Measurements from ENCODE around the gene EVI5. TPM values are rescaled to one million over a fixed set of nuclear protein-coding genes. Genes with fewer than 3 reads are reported as not detected.

The EVI5 gene
- total RNA-seq, 1 experiment from 2014 or later: 23.2 TPM

DNA sequence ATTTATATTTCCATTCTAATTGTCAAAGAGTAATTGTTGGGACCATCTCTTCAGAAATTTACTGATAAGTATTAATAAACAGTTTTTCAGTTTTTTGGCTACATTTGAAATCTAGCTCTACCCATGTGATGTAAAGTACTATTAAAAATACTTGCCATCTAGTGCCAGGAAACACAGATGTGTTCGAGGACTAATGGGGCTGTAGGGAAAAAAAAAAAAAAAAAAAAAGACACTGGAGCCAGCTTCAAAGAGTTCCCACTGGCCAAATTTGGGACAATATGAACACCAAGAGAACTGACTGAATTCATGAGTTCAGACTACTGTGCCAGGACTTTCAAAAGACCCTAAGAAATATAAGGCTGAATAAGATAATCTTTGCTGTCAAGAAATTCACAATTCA is 233.0 kb downstream of the EVI5 start:
- POLR2A ChIA-PET: interaction anchor here (0.8 to 1.1 kb wide), 3 partner anchors 11 to 30 kb away, joined by 3 to 5 read pairs (median 3); no protein-coding TSS in a partner anchor
- H3K4me3 Mint-ChIP-seq (ENCODE audit: unreplicated experiment): no peak overlapping the region
- TF ChIP-seq, protein P1, sequence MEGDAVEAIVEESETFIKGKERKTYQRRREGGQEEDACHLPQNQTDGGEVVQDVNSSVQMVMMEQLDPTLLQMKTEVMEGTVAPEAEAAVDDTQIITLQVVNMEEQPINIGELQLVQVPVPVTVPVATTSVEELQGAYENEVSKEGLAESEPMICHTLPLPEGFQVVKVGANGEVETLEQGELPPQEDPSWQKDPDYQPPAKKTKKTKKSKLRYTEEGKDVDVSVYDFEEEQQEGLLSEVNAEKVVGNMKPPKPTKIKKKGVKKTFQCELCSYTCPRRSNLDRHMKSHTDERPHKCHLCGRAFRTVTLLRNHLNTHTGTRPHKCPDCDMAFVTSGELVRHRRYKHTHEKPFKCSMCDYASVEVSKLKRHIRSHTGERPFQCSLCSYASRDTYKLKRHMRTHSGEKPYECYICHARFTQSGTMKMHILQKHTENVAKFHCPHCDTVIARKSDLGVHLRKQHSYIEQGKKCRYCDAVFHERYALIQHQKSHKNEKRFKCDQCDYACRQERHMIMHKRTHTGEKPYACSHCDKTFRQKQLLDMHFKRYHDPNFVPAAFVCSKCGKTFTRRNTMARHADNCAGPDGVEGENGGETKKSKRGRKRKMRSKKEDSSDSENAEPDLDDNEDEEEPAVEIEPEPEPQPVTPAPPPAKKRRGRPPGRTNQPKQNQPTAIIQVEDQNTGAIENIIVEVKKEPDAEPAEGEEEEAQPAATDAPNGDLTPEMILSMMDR (IDR thresholded peaks at IDR 0.05; ENCODE audit: unreplicated experiment): no peak
- no peaks in the 10 kb centered on the region for H3K4me1 Mint-ChIP-seq (ENCODE audit: insufficient read depth, unreplicated experiment)
- intact Hi-C loops (cut with micrococcal nuclease): no loop called here
- no peaks in the 10 kb centered on the region for H3K9me3 Mint-ChIP-seq (ENCODE audit: unreplicated experiment)
- no peaks in the 10 kb centered on the region for H3K27me3 Mint-ChIP-seq (ENCODE audit: insufficient read depth, unreplicated experiment)
- H3K36me3 Mint-ChIP-seq (ENCODE audit: insufficient read depth, unreplicated experiment): peaks cover 7% of the 10 kb centered on the region
- CTCF ChIA-PET: interaction anchor here (0.6 to 1.3 kb wide), 2 partner anchors 47 to 261 kb away, joined by 3 read pairs; no protein-coding TSS in a partner anchor
- no peak for DNase-seq (ENCODE audit: unreplicated experiment)
- no peak overlapping the region for H3K27ac Mint-ChIP-seq (ENCODE audit: low read depth, unreplicated experiment)
- BruUV-seq (replicated peaks): no TSS peak

DNA sequence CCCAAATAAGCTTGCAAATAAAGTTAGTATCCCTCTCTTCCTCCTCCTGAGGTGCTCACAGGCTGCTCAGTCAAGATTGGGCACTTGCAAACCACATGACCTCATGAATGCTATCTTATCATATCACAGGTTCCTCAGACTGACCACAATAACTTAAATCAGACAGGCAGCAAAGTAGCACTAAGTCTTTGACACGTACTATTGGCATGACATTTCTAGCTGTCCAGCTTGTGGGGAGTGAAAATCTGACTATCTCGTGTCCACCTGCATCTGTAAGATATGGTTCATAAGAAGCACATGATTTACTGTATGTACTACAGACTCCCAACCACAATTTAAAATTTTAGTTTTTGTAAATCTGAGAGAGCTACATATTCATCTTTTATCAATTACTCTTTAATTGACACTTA is 240.1 kb downstream of the EVI5 start:
- H3K4me3 Mint-ChIP-seq (ENCODE audit: unreplicated experiment): no peak overlapping the region
- no peak for DNase-seq (ENCODE audit: unreplicated experiment)
- no TSS peak for BruUV-seq (replicated peaks)
- no peaks in the 10 kb centered on the region for H3K4me1 Mint-ChIP-seq (ENCODE audit: insufficient read depth, unreplicated experiment)
- no peaks in the 10 kb centered on the region for H3K27me3 Mint-ChIP-seq (ENCODE audit: insufficient read depth, unreplicated experiment)
- CTCF ChIA-PET: no interaction called here
- POLR2A ChIA-PET: no interaction called here
- no peak overlapping the region for H3K27ac Mint-ChIP-seq (ENCODE audit: low read depth, unreplicated experiment)
- intact Hi-C loops (cut with micrococcal nuclease): no loop called here
- no peaks in the 10 kb centered on the region for H3K9me3 Mint-ChIP-seq (ENCODE audit: unreplicated experiment)
- peaks cover 7% of the 10 kb centered on the region for H3K36me3 Mint-ChIP-seq (ENCODE audit: insufficient read depth, unreplicated experiment)
- TF ChIP-seq, protein P1 (IDR thresholded peaks at IDR 0.05; ENCODE audit: unreplicated experiment): no peak

- Mint-ChIP-seq H3K36me3 (ENCODE audit: insufficient read depth, unreplicated experiment) (peaks cover 11% of the 10 kb centered on the region), H3K27ac (ENCODE audit: low read depth, unreplicated experiment) (no peak overlapping the region), H3K27me3 (ENCODE audit: insufficient read depth, unreplicated experiment) (no peaks in the 10 kb centered on the region), H3K4me3 (ENCODE audit: unreplicated experiment) (no peak overlapping the region), H3K9me3 (ENCODE audit: unreplicated experiment) (no peaks in the 10 kb centered on the region), H3K4me1 (ENCODE audit: insufficient read depth, unreplicated experiment) (no peaks in the 10 kb centered on the region)
- intact Hi-C loops (cut with micrococcal nuclease): no loop called here
- ChIA-PET CTCF (interaction anchor here (0.6 kb wide), 2 partner anchors 11 to 844 kb away, joined by 3 to 4 read pairs; no protein-coding TSS in a partner anchor), POLR2A (interaction anchor here (0.7 kb wide), 1 partner anchor 1005 kb away, joined by 3 read pairs; no protein-coding TSS in a partner anchor)
- no TSS peak for BruUV-seq (replicated peaks)
- DNase-seq (ENCODE audit: unreplicated experiment): no peak
- TF ChIP-seq, protein P1 (IDR thresholded peaks at IDR 0.05; ENCODE audit: unreplicated experiment): no peak
These were observed 241.5 kb downstream of the EVI5 start for GRCh38 chr1:92543131-92544055.

DNA sequence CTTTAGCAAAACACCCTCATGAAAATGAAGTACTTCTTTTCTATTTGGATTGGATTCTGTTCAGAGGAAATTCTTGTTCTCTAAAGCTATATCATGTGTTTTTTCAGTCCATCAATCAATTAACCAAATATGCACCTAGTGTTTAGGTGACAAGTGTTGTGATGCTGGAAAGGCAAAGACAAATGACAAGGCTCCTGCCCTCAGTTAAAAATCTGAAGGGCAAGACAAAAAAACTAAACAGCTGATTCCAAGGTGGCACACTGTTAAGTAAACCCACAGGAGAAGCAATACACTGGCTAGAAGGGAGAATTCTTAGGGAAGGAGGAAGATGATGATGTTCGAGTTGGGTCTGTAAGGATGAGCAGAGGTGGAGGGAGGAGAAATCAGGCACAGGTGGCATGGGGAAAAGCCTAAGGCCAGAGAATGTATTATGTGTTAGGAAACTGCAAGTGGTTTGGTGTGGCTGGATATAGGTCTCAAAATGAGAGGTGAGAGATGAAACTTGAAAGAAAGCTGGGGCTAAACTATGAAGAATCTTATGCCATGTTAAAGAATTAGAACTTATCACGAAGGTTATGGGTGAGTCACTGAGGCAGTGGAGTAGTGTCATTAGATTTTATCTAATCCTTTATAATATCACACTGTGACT is 246.4 kb downstream of the EVI5 start:
- ChIA-PET CTCF (interaction anchor here (0.9 kb wide), 1 partner anchor 53 kb away, joined by 4 read pairs; no protein-coding TSS in a partner anchor), POLR2A (no interaction called here)
- intact Hi-C loops (cut with micrococcal nuclease): no loop called here
- Mint-ChIP-seq H3K27ac (ENCODE audit: low read depth, unreplicated experiment) (no peak overlapping the region), H3K4me1 (ENCODE audit: insufficient read depth, unreplicated experiment) (no peaks in the 10 kb centered on the region), H3K27me3 (ENCODE audit: insufficient read depth, unreplicated experiment) (no peaks in the 10 kb centered on the region), H3K9me3 (ENCODE audit: unreplicated experiment) (no peaks in the 10 kb centered on the region), H3K36me3 (ENCODE audit: insufficient read depth, unreplicated experiment) (peaks cover 6% of the 10 kb centered on the region), H3K4me3 (ENCODE audit: unreplicated experiment) (no peak overlapping the region)
- TF ChIP-seq, protein P1 (IDR thresholded peaks at IDR 0.05; ENCODE audit: unreplicated experiment): no peak
- BruUV-seq (replicated peaks): no TSS peak
- DNase-seq (ENCODE audit: unreplicated experiment): no peak
